ENCODE data around the gene PRR27.
A peak's percentile ranks its signal among the peaks of the same experiment; 100 is the strongest.

The PRR27 gene

GRCh38 chr4:70138751-70139150, 15.3 kb upstream of the PRR27 start:
- no peaks in the 10 kb centered on the region for H3K36me3 Mint-ChIP-seq (ENCODE audit: low read depth)
- peak overlapping the region in 1 of 3 experiments; percentile 7 for H3K27ac Mint-ChIP-seq
- no peaks in the 10 kb centered on the region for H3K27me3 Mint-ChIP-seq (ENCODE audit: low read depth)
- TF ChIP-seq CTCF (IDR thresholded peaks at IDR 0.05; ENCODE audit: unreplicated experiment in 3 of 3) = no peak
- H3K9me3 Mint-ChIP-seq = no peaks in the 10 kb centered on the region
- H3K4me3 Mint-ChIP-seq = no peak overlapping the region
- no peaks in the 10 kb centered on the region for H3K4me1 Mint-ChIP-seq

- Mint-ChIP-seq H3K4me3 (no peak overlapping the region), H3K9me3 (no peaks in the 10 kb centered on the region), H3K36me3 (ENCODE audit: low read depth) (no peaks in the 10 kb centered on the region), H3K27ac (peak overlapping the region in 1 of 3 experiments; percentile 56), H3K27me3 (ENCODE audit: low read depth) (no peaks in the 10 kb centered on the region), H3K4me1 (no peaks in the 10 kb centered on the region)
- no peak for TF ChIP-seq CTCF (IDR thresholded peaks at IDR 0.05; ENCODE audit: unreplicated experiment in 3 of 3)
Measured at GRCh38 chr4:70151271-70151670, 2.8 kb upstream of the PRR27 start.

- Mint-ChIP-seq H3K36me3 (ENCODE audit: low read depth) (no peaks in the 10 kb centered on the region), H3K27ac (no peak overlapping the region), H3K27me3 (ENCODE audit: low read depth) (no peaks in the 10 kb centered on the region), H3K4me1 (no peaks in the 10 kb centered on the region), H3K4me3 (no peak overlapping the region), H3K9me3 (no peaks in the 10 kb centered on the region)
- TF ChIP-seq CTCF (IDR thresholded peaks at IDR 0.05; ENCODE audit: unreplicated experiment in 3 of 3) = no peak
Measured at GRCh38 chr4:70152088-70152487, 1.9 kb upstream of the PRR27 start.

- TF ChIP-seq CTCF (IDR thresholded peaks at IDR 0.05; ENCODE audit: unreplicated experiment in 3 of 3) = no peak
- Mint-ChIP-seq H3K9me3 (no peaks in the 10 kb centered on the region), H3K4me3 (no peak overlapping the region), H3K4me1 (no peaks in the 10 kb centered on the region), H3K27me3 (ENCODE audit: low read depth) (peaks cover 1% of the 10 kb centered on the region), H3K27ac (no peak overlapping the region), H3K36me3 (ENCODE audit: low read depth) (no peaks in the 10 kb centered on the region)
Measured at GRCh38 chr4:70158576-70158975, 4.5 kb downstream of the PRR27 start.

GRCh38 chr4:70177090-70177489, 23.1 kb downstream of the PRR27 start:
- Mint-ChIP-seq H3K27ac (peak overlapping the region in 2 of 3 experiments; percentile 4 to 62), H3K36me3 (ENCODE audit: low read depth) (no peaks in the 10 kb centered on the region), H3K9me3 (no peaks in the 10 kb centered on the region), H3K4me3 (no peak overlapping the region), H3K4me1 (peaks cover 13% of the 10 kb centered on the region), H3K27me3 (ENCODE audit: low read depth) (no peaks in the 10 kb centered on the region)
- TF ChIP-seq CTCF (IDR thresholded peaks at IDR 0.05; ENCODE audit: unreplicated experiment in 3 of 3) = no peak

- no peaks in the 10 kb centered on the region for H3K36me3 Mint-ChIP-seq (ENCODE audit: low read depth)
- no peaks in the 10 kb centered on the region for H3K27me3 Mint-ChIP-seq (ENCODE audit: low read depth)
- no peaks in the 10 kb centered on the region for H3K9me3 Mint-ChIP-seq
- H3K4me3 Mint-ChIP-seq = no peak overlapping the region
- H3K27ac Mint-ChIP-seq = no peak overlapping the region
- peaks cover 22% of the 10 kb centered on the region for H3K4me1 Mint-ChIP-seq
- no peak for TF ChIP-seq CTCF (IDR thresholded peaks at IDR 0.05; ENCODE audit: unreplicated experiment in 3 of 3)
Measured at GRCh38 chr4:70178075-70178660, 24.1 kb downstream of the PRR27 start.

All from nephron (organoid).